GM12878 (cell line): ENCODE measurements around the gene MOV10L1.
A peak's percentile ranks its signal among the peaks of the same experiment; 100 is the strongest.

Experiments used
- ATF3 ChIP-seq: IDR thresholded peaks from 2 replicates; pipeline ENCODE4 v1.6.1; 2011; ENCODE audit warnings: low read depth, mild to moderate bottlenecking, low read length, moderate library complexity, borderline replicate concordance; ENCODE audit errors: extremely low read depth
- BCL11A ChIP-seq: IDR thresholded peaks from 2 replicates; pipeline ENCODE4 v1.6.1; 2011; ENCODE audit warnings: low read depth, low read length
- CTCF ChIP-seq, 3 experiments: IDR thresholded peaks in 2 of 3; conservative IDR thresholded peaks in 1 of 3; 2 replicates each; pipeline ENCODE4 v1.5.1; 2011; ENCODE audit warnings: low read depth in 3 of 3, low read length in 3 of 3, mild to moderate bottlenecking in 3 of 3, control low read depth in 2 of 3, moderate library complexity in 2 of 3, inconsistent platforms in 1 of 3, mixed read lengths in 1 of 3; ENCODE audit not compliant: control insufficient read depth in 2 of 3, insufficient read depth in 1 of 3; ENCODE audit errors: extremely low read depth in 1 of 3
- EP300 ChIP-seq, 2 experiments: fragments of 150-350 bp in 1 of 2; IDR thresholded peaks; 2 replicates each; pipeline ENCODE4 v1.6.1; 2011 to 2012; ENCODE audit warnings: low read depth in 2 of 2, low read length in 2 of 2, borderline replicate concordance in 1 of 2, improper control_type of control experiment in 1 of 2, inconsistent platforms in 1 of 2; ENCODE audit not compliant: control insufficient read depth in 1 of 2
- FOS ChIP-seq: IDR thresholded peaks from 3 replicates; pipeline ENCODE4 v1.6.1; 2011; ENCODE audit warnings: borderline replicate concordance; ENCODE audit not compliant: insufficient read length; ENCODE audit errors: extremely low read depth
- JUND ChIP-seq: IDR thresholded peaks from 2 replicates; pipeline ENCODE4 v1.6.1; 2012; ENCODE audit warnings: low read depth, mild to moderate bottlenecking, low read length, improper control_type of control experiment, moderate library complexity
- NR2C2 ChIP-seq: IDR thresholded peaks from 2 replicates; pipeline ENCODE4 v1.6.1; 2011; ENCODE audit warnings: borderline replicate concordance, low read depth; ENCODE audit not compliant: control insufficient read depth, insufficient read length
- TBL1XR1 ChIP-seq: IDR thresholded peaks from 2 replicates; pipeline ENCODE4 v1.6.1; 2012; ENCODE audit warnings: low read depth, low read length, improper control_type of control experiment

GRCh38 chr22:50192436-50193204 is 102.8 kb downstream of the MOV10L1 start:
- TF ChIP-seq BCL11A (0 out of 2 replicates have a peak, but pooled peaks have one; percentile 9), TBL1XR1 (no peak), CTCF (IDR thresholded peaks at IDR 0.05 in 2 of 3, conservative IDR thresholded peaks at IDR 0.05 in 1 of 3; ENCODE audit: control insufficient read depth in 2 of 3, extremely low read depth in 1 of 3, insufficient read depth in 1 of 3, low read depth in 3 of 3, low read length in 3 of 3) (no peak), JUND (no peak), FOS (no peak), NR2C2 (no peak), EP300 (IDR thresholded peaks at IDR 0.05; ENCODE audit: borderline replicate concordance in 1 of 2, control insufficient read depth in 1 of 2, low read depth in 2 of 2, low read length in 2 of 2) (no peak), ATF3 (no peak)
